NCI-H510A (cell line): ENCODE measurements around the gene TRIM69.

Experiments
- DNase-seq: peaks from one replicate; lab custom pipeline; 2025; lab: John Stamatoyannopoulos, UW

Gene TRIM69

DNA sequence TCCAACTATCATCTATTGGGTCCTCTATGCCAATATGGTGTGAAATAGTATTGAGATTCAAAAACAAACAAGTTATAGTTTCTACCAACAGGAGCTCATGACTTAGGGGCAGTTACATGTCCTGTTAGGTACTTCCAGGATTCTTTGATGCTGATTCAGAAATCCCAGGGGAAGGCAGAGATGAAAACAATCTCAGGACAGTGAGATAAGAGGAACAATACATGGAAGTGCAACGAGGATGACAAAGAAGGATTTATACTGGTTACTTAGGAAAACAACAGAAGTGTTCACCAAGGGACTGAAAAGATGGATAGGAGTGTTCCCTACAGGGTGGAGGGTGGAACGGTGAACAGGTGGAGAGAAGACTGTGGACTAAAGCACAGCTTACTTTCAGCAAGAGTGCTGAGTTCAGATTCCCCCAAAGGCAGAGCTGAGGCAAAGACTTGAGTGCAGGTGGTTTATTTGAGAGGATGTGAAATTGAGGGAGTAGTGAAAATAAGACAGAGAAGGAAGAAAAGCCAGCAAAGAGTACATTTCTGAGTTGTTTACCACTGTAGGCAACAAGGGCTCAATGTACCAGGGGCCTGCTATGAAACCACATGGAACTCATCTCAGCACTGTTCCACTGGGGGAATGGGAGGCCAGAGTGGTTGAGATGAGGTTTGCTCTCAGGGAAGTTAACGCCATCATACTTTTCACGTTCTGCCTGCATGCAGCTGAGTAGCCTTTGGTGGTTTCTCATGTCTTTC is 68.1 kb downstream of the TRIM69 start:
- DNase-seq = no peak

DNA sequence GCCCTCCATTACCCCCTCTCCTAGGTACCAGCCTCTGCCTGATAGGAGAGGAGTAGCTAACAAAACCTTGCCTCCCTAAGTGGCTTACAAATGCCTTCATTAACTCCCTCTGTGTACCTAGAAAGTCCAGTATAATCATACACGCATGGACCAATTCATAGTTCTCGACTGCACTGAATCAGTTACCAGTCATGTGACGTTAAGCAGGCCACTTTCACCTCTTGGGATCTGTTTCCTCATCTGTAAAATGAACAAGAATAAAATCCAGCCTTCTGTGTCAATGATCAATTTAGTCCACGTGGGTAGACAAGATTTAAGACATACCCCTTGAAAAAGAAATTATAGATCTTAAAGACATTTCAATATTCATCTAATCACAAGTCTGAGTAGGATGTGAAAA is 72.2 kb downstream of the TRIM69 start:
- DNase-seq = no peak

DNA sequence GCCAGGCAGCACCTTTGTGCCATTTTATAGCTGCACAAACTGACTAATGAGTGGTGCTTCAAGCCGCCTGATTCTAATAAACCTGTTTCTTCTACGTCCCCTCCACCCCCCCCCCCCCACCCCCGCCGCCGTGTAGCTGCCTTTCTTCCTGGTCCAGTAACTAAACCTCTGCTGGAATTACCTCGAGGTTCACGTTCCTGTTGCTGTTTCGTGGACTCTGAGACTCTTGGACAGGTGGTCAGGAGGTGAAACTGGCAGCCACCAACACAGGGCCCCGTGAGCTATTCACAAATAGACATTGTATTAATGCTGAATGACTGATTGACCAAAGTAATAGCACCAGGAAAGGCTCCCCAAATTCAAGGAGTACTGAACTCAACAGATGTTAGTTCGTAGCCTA is 73.9 kb downstream of the TRIM69 start:
- DNase-seq = no peak

DNA sequence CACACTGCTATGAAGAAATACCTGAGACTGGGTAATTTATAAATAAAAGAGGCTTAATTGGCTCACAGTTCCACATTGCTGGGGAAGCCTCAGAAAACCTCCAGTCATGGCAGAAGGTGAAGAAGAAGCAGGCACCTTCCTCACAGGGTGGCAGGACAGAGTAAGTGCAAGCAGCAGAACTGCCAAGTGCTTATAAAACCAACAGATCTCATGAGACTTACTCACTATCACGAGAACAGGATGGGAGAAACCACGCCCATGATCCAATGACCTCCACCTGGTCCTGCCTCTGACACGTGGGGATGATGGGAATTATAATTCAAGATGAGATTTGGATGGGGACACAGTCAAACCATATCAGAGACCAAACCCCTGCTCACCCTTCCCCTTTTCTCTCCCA is 75.0 kb downstream of the TRIM69 start:
- no peak for DNase-seq

DNA sequence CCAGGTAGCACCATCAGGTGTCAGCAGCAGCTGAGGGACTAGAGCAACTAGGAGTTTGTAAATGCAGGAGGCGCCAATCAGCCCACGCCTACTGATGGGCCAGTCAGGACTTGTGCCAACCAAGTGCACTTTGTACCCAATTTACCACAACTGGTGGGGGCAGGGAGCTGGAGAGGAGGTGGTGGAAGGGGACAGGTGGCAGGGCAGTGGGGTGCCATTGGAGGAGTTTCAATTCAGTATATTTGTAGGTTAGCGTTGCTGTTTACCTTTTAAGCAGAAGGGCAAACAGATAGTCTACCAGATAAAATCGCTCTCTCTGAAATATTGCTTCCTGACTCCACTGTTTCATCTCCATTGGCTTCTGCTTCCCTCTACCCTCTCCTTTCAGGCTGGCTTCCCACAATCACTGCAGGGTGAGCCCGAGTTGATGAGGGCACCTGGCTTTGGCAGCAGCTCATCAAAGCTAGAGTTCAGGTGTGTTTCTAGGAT is 75.7 kb downstream of the TRIM69 start:
- DNase-seq = peak; percentile 91

DNA sequence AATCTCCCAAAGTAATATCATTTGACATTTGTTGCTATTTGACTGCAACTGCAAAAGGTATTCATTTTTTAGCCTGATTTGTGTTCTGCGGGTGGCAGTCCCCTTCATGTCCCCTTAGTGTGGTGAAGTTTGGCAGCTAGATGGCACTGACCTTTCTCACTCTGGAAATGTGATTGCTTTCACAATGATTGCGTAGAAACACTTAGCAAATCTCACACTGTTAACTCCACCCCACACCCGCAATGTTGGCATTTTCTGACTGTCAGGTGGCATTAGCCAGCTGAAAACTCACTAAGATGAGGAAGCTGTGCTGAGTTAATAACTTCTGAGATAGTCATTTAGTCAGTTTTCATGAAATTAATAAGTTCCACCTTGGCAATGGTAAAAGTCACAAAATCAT is 76.9 kb downstream of the TRIM69 start:
- no peak for DNase-seq
